Neural cell (in vitro differentiated cells): ENCODE results near the gene HLA-DMA. TPM values are rescaled to one million over a fixed set of nuclear protein-coding genes. Genes with fewer than 3 reads are reported as not detected.

Source experiments
- H2AFZ ChIP-seq: fragments of 200-600, 300-800 bp; sonication (generic), shearing (Covaris generic); 2 replicates; pipeline ENCODE4 v1.6.0; 2014; ENCODE audit warnings: low read depth, mild to moderate bottlenecking, antibody characterized with exemption, low read length, moderate library complexity
- H3F3A ChIP-seq: fragments of 200-600 bp; shearing (Covaris generic); 2 replicates; pipeline ENCODE4 v1.6.1; 2016; ENCODE audit warnings: mild to moderate bottlenecking, moderate library complexity, mixed read lengths, antibody characterized with exemption, low read length; ENCODE audit not compliant: insufficient read depth, poor library complexity, severe bottlenecking
- H3K27ac ChIP-seq: fragments of 200-600, 300-800 bp; sonication (generic), shearing (Covaris generic); 2 replicates; pipeline ENCODE4 v1.5.1; 2014; ENCODE audit warnings: mild to moderate bottlenecking, low read length, moderate library complexity
- H3K27me3 ChIP-seq: fragments of 300-800, 200-600 bp; sonication (generic), shearing (Covaris generic); 2 replicates; pipeline ENCODE4 v1.6.0; 2014; ENCODE audit warnings: mild to moderate bottlenecking, low read depth, low read length, moderate library complexity; ENCODE audit not compliant: insufficient read depth
- H3K36me3 ChIP-seq: fragments of 300-800, 200-600 bp; sonication (generic), shearing (Covaris generic); 2 replicates; pipeline ENCODE4 v1.5.1; 2014; ENCODE audit warnings: mild to moderate bottlenecking, antibody characterized with exemption, low read length, moderate library complexity; ENCODE audit not compliant: insufficient read depth
- H3K4me2 ChIP-seq: fragments of 300-800, 200-600 bp; sonication (generic), shearing (Covaris generic); 2 replicates; pipeline ENCODE4 v1.6.0; 2014; ENCODE audit warnings: mild to moderate bottlenecking, low read length
- H3K4me3 ChIP-seq: fragments of 300-800, 200-600 bp; sonication (generic), shearing (Covaris generic); 2 replicates; pipeline ENCODE4 v1.5.1; 2014; ENCODE audit warnings: mild to moderate bottlenecking, low read length, moderate library complexity
- H3K79me2 ChIP-seq: fragments of 200-600 bp; shearing (Covaris generic); replicated peaks from 2 replicates; pipeline ENCODE4 v1.6.0; 2014; ENCODE audit warnings: mild to moderate bottlenecking, low read length, moderate library complexity; ENCODE audit not compliant: insufficient read depth
- H3K9ac ChIP-seq: fragments of 300-800, 200-600 bp; sonication (generic), shearing (Covaris generic); 2 replicates; pipeline ENCODE4 v1.6.1; 2016; ENCODE audit warnings: mild to moderate bottlenecking, low read length, mixed read lengths
- H3K9me2 ChIP-seq: fragments of 200-600 bp; shearing (Covaris generic); 2 replicates; pipeline ENCODE4 v1.6.1; 2016; ENCODE audit warnings: mild to moderate bottlenecking, low read length, mixed read lengths; ENCODE audit not compliant: insufficient read depth
- H3K9me3 ChIP-seq: fragments of 200-600, 300-800 bp; sonication (generic), shearing (Covaris generic); 2 replicates; pipeline ENCODE4 v1.6.1; 2016; ENCODE audit warnings: mild to moderate bottlenecking, mixed run types, low read length, moderate library complexity, mixed read lengths
- H4K20me1 ChIP-seq: fragments of 200-600 bp; shearing (Covaris generic); 2 replicates; pipeline ENCODE4 v1.6.1; 2016; ENCODE audit warnings: mild to moderate bottlenecking, mixed run types; ENCODE audit not compliant: insufficient read depth
- CTCF ChIP-seq: fragments of 450-650 bp; IDR thresholded peaks from 2 replicates; pipeline ENCODE4 v1.5.1; 2014; ENCODE audit warnings: antibody characterized with exemption, mild to moderate bottlenecking, moderate library complexity; ENCODE audit not compliant: poor library complexity, severe bottlenecking
- EP300 ChIP-seq: fragments of 450-650 bp; conservative IDR thresholded peaks from 2 replicates; pipeline ENCODE4 v1.6.1; 2014; ENCODE audit warnings: antibody characterized with exemption, mild to moderate bottlenecking, moderate library complexity; ENCODE audit not compliant: poor library complexity, severe bottlenecking
- EZH2 ChIP-seq: fragments of 200-600, 300-800 bp; shearing (Covaris generic), sonication (generic); IDR thresholded peaks from 2 replicates; pipeline ENCODE4 v1.6.1; 2014; ENCODE audit warnings: antibody characterized with exemption, low read length, borderline replicate concordance, mild to moderate bottlenecking; ENCODE audit not compliant: insufficient read depth, poor library complexity, severe bottlenecking
- MXI1 ChIP-seq: fragments of 450-650 bp; conservative IDR thresholded peaks from 2 replicates; pipeline ENCODE4 v1.6.1; 2014; ENCODE audit warnings: antibody characterized with exemption, mild to moderate bottlenecking; ENCODE audit not compliant: poor library complexity, severe bottlenecking
- POLR2AphosphoS5 ChIP-seq: IDR thresholded peaks from 2 replicates; pipeline ENCODE4 v1.6.1; 2012
- RAD21 ChIP-seq: fragments of 450-650 bp; conservative IDR thresholded peaks from 2 replicates; pipeline ENCODE4 v1.6.1; 2014; ENCODE audit warnings: antibody characterized with exemption, mild to moderate bottlenecking, moderate library complexity
- REST ChIP-seq: IDR thresholded peaks from 2 replicates; pipeline ENCODE4 v1.6.1; 2012; ENCODE audit warnings: borderline replicate concordance
- SMC3 ChIP-seq: fragments of 450-650 bp; conservative IDR thresholded peaks from 2 replicates; pipeline ENCODE4 v1.6.1; 2014; ENCODE audit warnings: antibody characterized with exemption, mild to moderate bottlenecking, moderate library complexity; ENCODE audit not compliant: poor library complexity
- TAF1 ChIP-seq: IDR thresholded peaks from 2 replicates; pipeline ENCODE4 v1.6.1; 2012; ENCODE audit warnings: low read depth
- polyA plus RNA-seq: library from polyadenylated mRNA; depleted of rRNA; stranded (reverse); fragments of >200 nt; gene quantifications from 2 replicates; pipeline ENCODE4 v1.2.3, GENCODE V29; 2014

HLA-DMA gene
- polyA plus RNA-seq, 1 donor from 2014 or later: 4.4 TPM

GRCh38 chr6:32962213-32962826 is 9.4 kb upstream of the HLA-DMA start:
- no peak overlapping the region for H3K4me3 ChIP-seq
- H4K20me1 ChIP-seq: no peaks in the 10 kb centered on the region
- no peak overlapping the region for H3K9ac ChIP-seq
- no peak overlapping the region for H3K4me2 ChIP-seq
- no peak for TF ChIP-seq RAD21
- no peak for TF ChIP-seq POLR2AphosphoS5
- no peak for TF ChIP-seq SMC3
- no peak for TF ChIP-seq REST
- TF ChIP-seq TAF1: no peak
- TF ChIP-seq CTCF: no peak
- no peak for TF ChIP-seq MXI1
- peaks cover 8% of the 10 kb centered on the region for H3F3A ChIP-seq
- H3K9me3 ChIP-seq: no peaks in the 10 kb centered on the region
- H3K79me2 ChIP-seq: peaks cover 24% of the 10 kb centered on the region
- no peaks in the 10 kb centered on the region for H3K36me3 ChIP-seq
- no peak overlapping the region for H3K27ac ChIP-seq
- no peak overlapping the region for H2AFZ ChIP-seq
- H3K9me2 ChIP-seq: no peaks in the 10 kb centered on the region
- no peaks in the 10 kb centered on the region for H3K27me3 ChIP-seq

GRCh38 chr6:32960563-32960962 is 7.7 kb upstream of the HLA-DMA start:
- no peak overlapping the region for H3K4me3 ChIP-seq
- no peak overlapping the region for H2AFZ ChIP-seq
- TF ChIP-seq EP300 (no peak), RAD21 (no peak)
- H3K27me3 ChIP-seq: no peaks in the 10 kb centered on the region
- H4K20me1 ChIP-seq: no peaks in the 10 kb centered on the region
- no peaks in the 10 kb centered on the region for H3K9me3 ChIP-seq
- peaks cover 10% of the 10 kb centered on the region for H3K79me2 ChIP-seq
- no peak overlapping the region for H3K9ac ChIP-seq
- no peak overlapping the region for H3K4me2 ChIP-seq
- H3K9me2 ChIP-seq: no peaks in the 10 kb centered on the region
- no peak overlapping the region for H3K27ac ChIP-seq
- no peaks in the 10 kb centered on the region for H3F3A ChIP-seq
- H3K36me3 ChIP-seq: no peaks in the 10 kb centered on the region

GRCh38 chr6:32956176-32956575 is 3.3 kb upstream of the HLA-DMA start:
- no peak overlapping the region for H3K27ac ChIP-seq

More at GRCh38 chr6:32956176-32956575, 3.3 kb upstream of the HLA-DMA start:
- Histone ChIP-seq H3K9ac (no peak overlapping the region), H3K4me2 (no peak overlapping the region), H3K27me3 (no peaks in the 10 kb centered on the region), H3K4me3 (no peak overlapping the region), H3K79me2 (no peaks in the 10 kb centered on the region), H3F3A (no peaks in the 10 kb centered on the region), H2AFZ (no peak overlapping the region), H3K9me2 (no peaks in the 10 kb centered on the region), H3K9me3 (no peaks in the 10 kb centered on the region), H4K20me1 (no peaks in the 10 kb centered on the region), H3K36me3 (no peaks in the 10 kb centered on the region)
- no peak for TF ChIP-seq TAF1
- TF ChIP-seq EZH2: no peak
- TF ChIP-seq RAD21: no peak
- TF ChIP-seq POLR2AphosphoS5: no peak
- no peak for TF ChIP-seq REST
- no peak for TF ChIP-seq SMC3
- no peak for TF ChIP-seq MXI1
